AG10803 (cell line): ENCODE measurements around the gene DPH1.
"Not testable (repeated sequence)": the region's sequence is repeated elsewhere in the genome, so short reads cannot be mapped to it uniquely, and the experiment has no call there.

Experiments
- DNase-seq: peaks from one replicate; pipeline ENCODE4 v3.0.0; 2010; ENCODE audit warnings: low read depth
- H3K4me3 ChIP-seq: 2 replicates; pipeline ENCODE4 v1.5.1; 2011; ENCODE audit warnings: mild to moderate bottlenecking, low read length, control low read depth
- TF ChIP-seq, protein P1 (sequence below): conservative IDR thresholded peaks from 2 replicates; pipeline ENCODE4 v1.5.1; 2011; ENCODE audit warnings: mild to moderate bottlenecking, low read length, control low read depth, inconsistent platforms

DPH1 gene

DNA sequence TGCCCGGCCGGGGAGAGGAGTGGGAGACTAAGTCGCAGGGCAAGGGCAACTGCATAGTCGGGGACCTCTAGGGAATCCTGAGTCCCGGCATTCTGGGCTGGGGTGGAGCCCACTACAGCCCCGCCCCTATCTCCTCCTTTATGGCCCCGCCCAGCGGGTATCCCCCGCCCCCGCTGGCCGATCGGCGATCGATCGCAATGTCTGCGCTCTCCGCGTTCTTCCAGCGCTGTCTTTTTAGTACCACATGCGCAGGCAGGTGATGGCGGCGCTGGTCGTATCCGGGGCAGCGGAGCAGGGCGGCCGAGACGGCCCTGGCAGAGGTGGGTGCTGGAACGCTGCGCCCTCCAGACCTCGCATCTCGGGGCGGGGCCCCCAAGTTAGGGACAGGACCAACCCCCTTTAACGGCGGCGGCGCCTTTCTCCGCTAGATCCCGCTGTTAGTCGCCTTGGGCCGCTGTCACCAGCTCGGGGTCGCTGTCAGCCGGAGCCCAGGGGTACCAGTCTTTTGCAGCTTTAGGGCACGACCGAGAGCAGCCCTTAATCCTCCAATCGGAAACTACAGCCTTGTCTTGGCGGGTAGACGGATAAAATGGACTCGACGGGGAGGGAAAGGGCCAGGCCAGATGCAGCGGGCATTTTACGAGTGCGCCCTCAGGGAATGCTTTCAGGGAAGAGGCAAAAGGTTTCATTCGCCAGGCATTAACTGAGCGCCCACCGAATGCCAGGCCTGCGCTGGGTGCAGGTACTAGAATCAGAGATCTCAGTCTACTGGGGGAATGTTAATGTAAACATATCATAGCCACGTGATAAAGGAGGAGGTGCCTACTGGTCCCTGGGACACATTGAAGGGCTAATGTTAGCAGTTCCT, at the start of gene DPH1:
Gene DPH1 (plus strand): TSS at position 243 of the 868 bp plus-strand sequence. CDS start 17 bp downstream, at position 260.
- TF ChIP-seq, protein P1, sequence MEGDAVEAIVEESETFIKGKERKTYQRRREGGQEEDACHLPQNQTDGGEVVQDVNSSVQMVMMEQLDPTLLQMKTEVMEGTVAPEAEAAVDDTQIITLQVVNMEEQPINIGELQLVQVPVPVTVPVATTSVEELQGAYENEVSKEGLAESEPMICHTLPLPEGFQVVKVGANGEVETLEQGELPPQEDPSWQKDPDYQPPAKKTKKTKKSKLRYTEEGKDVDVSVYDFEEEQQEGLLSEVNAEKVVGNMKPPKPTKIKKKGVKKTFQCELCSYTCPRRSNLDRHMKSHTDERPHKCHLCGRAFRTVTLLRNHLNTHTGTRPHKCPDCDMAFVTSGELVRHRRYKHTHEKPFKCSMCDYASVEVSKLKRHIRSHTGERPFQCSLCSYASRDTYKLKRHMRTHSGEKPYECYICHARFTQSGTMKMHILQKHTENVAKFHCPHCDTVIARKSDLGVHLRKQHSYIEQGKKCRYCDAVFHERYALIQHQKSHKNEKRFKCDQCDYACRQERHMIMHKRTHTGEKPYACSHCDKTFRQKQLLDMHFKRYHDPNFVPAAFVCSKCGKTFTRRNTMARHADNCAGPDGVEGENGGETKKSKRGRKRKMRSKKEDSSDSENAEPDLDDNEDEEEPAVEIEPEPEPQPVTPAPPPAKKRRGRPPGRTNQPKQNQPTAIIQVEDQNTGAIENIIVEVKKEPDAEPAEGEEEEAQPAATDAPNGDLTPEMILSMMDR = no peak
- peak within 1 kb of the TSS; percentile 98 for H3K4me3 ChIP-seq
- peak; percentile 89 for DNase-seq

- no peak for DNase-seq
- H3K4me3 ChIP-seq = no peak overlapping the region
- TF ChIP-seq, protein P1 = no peak
Measured at GRCh38 chr17:1980665-1981250, 49.2 kb upstream of the DPH1 start.

- DNase-seq, H3K4me3 ChIP-seq: not testable (repeated sequence)
Measured at GRCh38 chr17:1982793-1983366, 47.1 kb upstream of the DPH1 start.

- TF ChIP-seq, protein P1 = no peak
- DNase-seq = no peak
Measured at GRCh38 chr17:1985093-1985492, 44.9 kb upstream of the DPH1 start.

DNA sequence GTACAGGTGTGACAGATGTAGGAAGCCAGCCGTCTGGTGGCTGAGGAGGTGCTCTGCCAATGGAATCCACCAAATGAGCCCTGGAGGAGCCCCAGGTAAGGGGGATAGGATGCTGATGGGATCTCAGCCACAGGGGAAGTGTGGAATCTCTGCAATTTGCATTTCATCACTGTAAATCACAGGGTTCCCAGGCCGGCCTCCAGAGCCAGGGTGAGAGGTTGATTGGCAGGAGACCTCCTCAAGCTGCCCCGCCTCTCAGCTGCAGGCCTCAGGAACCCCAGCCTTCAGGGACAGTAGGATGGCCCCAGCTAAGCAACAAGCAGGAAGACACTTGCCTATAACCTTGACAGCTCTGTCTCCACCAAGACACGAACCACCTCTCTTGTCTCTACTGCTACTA, 44.3 kb upstream of the DPH1 start:
- DNase-seq = no peak
- TF ChIP-seq, protein P1 = no peak
- H3K4me3 ChIP-seq = no peak overlapping the region

More at GRCh38 chr17:1985093-1985492, 44.9 kb upstream of the DPH1 start:
- H3K4me3 ChIP-seq = no peak overlapping the region

DNA sequence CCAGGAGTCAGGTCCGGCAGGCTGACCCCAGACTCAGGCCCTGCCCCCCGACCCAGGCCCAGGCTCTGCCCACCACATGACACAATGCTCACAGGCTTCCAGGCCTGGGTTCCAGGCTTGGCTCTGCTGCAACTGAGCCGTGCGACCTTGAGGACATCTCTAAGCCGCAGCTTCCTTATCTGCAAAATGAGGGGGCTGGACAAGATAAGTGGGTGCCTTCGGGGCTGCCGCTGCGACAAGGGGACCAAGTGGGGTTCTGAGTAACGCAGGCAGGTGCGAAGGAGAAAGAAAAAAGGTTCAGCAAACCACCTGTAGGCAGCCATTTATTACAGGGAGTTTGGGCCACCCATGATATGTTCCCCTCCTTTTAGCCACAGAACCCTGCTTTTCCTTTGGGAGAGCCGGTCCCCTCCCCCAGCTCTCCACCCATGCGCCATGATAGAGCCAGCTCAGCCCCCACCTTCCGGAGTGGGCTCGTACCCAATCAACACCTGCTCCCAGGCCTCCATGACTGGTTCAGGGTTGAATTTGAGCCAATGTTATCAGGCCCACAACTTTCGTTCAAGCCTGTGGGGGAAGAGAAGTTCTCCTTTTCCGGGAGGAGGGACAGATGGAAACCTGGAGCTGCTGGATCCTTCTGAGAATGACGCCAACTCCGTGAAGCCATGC, 43.0 kb upstream of the DPH1 start:
- no peak for DNase-seq
- H3K4me3 ChIP-seq = no peak overlapping the region
- TF ChIP-seq, protein P1 = no peak

- peak; percentile 91 for DNase-seq
- TF ChIP-seq, protein P1 = no peak
- H3K4me3 ChIP-seq = no peak overlapping the region
Measured at GRCh38 chr17:1989135-1989534, 40.8 kb upstream of the DPH1 start.
